Measurements from ENCODE around the gene MCU.
"Not testable (repeated sequence)": the region's sequence is repeated elsewhere in the genome, so short reads cannot be mapped to it uniquely, and the experiment has no call there.

The MCU gene

DNA sequence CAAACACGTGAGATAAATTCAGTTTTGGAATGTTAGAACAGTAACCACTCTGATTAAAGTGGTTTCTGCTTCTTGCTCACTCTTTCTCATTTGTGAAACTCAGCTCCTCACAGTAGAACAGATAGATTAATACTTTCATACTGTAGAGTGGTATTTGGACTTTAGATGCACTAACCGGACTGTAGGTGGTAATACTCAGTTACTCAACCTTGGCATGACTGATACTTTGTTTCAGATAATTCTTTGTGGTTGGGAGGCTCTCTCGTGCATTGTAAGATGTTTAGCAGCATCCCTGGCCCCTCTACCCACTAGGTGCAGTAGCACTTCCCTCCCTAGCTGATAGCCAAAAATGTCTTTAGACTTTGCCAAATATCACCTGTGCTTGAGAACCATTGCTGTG, 37.6 kb downstream of the MCU start:
- DNase-seq (ENCODE audit: low read depth, low spot score) = no peak

DNA sequence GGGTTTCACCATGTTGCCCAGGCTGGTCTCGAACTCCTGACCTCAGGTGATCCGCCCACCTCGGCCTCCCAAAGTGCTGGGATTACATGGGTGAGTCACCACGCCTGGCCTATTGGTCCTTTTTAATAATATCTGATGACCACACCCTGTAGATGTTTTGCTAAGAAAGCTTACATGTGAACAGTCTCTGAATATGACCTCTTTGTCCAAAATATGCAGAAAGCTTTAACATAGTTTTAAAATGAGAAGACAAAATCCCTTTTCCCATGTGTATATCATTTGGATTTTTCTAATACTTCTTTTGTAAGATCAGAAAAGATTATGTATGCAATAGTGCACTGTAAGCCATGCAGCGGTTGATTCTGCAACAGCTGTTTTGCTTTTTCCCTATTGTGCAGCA, 38.5 kb downstream of the MCU start:
- DNase-seq (ENCODE audit: low read depth, low spot score) = no peak

DNA sequence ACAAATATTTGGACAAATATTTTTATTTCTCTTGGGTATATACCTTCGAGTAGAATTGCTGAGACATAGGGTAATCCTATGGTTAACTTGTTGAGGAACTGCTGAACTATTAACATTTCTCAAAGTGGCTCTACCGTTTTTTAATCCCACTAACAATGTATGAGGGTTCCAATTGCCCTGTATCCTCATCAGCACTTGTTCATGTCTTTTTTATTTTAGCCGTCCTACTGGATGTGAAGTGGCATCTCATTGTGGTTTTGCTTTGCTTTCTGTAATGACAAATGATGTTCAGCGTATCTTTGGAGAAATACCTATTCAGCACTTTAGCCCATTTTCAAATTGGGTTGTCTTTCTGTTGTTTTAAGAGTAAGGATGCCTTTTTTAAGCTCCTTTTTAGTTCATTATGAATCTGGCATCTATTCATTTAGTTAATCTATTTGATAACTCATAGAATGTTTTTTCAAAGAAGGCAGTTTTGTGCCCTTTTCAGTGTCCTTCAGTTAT, 40.0 kb downstream of the MCU start:
- DNase-seq (ENCODE audit: low read depth, low spot score) = no peak

DNA sequence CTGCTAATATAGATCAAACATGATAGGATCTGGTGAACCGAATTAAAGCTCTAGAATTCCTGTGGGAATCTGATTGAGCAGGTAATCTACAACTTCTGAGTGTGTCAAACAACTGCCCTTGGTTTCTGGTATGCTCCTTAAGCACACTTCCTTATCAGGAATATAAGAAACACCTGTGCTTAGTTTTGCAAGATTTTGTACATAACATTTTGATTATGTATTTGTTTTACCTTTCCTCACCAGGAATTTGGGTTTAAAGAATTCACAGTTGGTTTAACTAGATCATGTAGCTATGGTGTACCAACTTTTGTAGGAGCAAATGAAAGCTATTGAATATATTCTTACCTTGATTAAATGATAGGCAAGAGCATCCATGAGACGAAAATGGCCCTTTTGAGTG, 40.6 kb downstream of the MCU start:
- no peak for DNase-seq (ENCODE audit: low read depth, low spot score)

DNA sequence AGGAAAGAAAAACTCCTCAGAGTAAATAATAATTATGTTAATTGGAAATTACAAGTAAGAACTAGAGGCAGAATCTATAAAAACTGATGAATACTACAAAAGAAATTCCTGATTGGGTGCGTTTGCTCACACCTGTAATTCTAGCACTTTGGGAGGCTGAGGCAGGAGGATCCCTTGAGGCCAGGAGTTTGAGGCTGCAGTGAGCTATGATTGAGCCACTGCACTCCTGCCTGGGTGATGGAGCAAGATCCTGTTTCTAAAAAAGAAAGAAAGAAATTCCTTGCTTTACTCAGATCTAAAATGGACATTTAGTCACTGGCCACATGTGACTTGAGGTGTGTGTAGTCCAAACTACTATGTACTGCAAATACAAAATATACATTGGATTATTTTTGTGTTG, 42.0 kb downstream of the MCU start:
- no peak for DNase-seq (ENCODE audit: low read depth, low spot score)

DNA sequence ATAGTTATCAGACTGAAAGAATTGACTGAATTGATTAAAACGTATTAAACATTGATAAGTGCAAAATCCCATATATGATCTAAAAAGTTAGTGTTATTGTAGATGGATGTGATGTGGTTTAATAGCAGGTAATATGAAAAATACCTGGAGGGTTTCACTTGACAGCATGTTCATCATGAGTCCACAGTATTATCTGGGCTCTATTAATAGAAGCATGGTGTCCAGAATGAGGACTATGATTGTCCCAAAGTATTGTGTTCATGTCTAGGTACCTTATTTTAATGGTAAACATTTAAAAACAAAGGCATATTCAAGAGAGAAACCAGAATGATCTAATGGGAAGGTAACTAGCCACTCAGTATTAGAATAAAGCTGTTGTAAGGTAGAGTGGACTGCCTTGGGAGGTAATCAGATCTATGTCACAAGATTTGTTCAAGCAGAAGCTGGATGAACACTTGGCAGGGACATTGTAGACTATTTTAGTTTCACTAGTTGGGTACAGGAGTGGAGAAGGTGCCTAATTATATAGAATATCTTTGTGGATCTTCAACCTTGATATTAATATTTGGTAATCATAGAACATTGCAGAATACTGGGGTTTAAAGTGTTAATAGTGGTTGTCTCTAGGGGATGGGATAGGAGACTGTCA, 43.5 kb downstream of the MCU start:
- no peak for DNase-seq (ENCODE audit: low read depth, low spot score)

DNA sequence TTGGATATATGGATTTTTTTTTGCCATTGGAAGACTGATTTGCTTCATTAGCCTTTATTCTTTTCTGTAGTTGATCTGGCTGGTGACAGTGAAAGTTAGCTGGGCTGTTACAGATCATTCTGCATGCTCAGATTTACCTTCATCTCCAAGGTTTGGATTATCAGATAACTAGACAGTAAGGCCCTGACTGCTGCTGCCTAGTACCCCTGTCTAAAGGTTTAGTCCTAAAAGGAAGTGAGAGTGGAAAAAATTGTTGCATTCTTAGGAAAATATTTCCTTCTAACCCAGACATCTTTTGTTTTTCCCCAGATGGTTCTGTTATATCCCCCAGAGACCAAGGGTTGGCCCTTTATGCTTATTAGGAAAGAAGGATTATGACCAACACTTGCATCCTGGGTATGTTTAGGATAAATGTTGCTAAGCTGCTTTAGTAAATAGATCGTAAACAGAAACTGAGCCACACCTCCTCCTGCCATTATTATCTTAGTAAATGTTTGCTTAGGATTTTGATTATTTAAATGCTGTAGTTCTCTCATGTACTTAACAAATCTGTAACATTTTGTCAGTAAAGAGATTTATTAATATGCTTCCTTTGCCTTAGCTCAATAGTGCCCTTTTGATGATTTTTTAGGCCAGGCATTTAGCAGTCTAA, 44.4 kb downstream of the MCU start:
- peak; percentile 22 for DNase-seq (ENCODE audit: low read depth, low spot score)

DNA sequence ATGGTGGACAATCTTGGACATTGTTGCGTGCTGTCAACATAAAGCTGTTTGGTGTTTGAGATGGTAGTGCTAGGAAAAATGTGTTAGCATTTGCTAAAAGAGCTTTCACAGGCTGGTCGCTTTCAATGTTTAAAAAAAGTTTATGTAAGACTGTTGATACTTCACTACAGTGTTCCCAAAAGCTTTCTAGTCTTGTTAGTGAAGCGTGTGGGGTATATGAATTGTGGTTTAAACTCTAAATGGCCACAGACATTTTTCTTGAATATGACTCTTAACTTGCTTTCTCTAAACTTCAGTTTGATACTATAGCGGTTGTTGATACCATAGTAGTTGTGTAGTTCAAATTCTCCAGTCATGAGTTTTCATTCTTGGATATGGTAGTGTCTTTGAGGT, 44.9 kb downstream of the MCU start:
- DNase-seq (ENCODE audit: low read depth, low spot score) = no peak

DNA sequence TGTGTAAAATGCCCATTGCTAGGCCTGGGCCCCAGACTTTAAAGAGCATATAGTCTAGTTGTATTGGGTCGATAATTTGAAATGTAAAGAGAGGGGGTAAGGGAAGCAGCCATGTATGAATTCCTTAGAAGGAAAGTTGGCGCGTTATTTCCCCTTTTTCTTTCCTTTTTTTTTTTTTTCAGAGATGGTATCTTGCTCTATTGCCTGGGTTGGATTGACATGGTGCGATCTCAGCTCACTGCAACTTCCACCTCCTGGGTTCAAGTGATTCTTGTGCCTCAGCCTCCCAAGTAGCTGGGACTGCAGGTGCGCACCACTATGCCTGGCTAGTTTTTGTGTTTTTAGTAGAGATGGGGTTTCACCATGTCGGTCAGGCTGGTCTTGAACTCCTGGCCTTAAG, 45.4 kb downstream of the MCU start:
- not testable (repeated sequence) for DNase-seq (ENCODE audit: low read depth, low spot score)

DNA sequence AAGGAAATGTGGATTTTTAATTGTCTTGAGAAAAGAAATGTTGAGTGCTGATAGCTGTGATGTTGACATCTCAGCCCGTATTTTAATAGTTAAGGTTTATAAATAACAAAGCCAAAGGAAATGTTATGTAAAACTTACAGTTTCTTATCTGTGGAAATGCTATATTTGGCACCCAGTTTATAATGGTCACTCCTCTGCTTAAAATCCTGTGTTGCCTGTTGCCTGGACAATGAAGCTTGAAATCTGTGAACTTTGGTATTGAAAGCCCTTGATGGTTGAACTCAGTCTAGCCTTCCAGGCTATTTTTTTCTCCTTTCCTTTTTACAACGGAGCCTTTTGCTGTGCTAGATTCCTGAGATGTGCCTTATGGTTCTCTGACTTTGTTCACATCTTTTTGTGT, 46.5 kb downstream of the MCU start:
- no peak for DNase-seq (ENCODE audit: low read depth, low spot score)

DNA sequence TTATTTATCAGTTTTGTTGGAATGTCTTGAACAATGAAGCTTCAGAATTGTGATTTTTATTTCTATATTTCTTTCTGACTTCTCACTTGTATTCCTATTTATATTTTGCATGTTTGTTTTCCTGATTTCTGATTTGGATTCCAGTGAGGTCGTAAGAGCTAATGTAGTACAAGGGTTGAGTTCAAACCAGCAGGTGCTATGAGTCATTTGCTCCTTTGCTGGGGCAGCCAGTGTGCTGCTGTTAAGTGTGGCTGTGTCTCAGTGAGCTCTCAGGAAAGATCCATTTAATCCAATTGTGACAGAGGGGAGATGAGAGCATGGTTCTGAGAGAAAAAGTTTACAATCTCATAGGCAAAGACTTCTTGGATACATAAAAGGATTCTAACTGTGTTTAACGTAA, 48.6 kb downstream of the MCU start:
- DNase-seq (ENCODE audit: low read depth, low spot score) = peak; percentile 17

DNA sequence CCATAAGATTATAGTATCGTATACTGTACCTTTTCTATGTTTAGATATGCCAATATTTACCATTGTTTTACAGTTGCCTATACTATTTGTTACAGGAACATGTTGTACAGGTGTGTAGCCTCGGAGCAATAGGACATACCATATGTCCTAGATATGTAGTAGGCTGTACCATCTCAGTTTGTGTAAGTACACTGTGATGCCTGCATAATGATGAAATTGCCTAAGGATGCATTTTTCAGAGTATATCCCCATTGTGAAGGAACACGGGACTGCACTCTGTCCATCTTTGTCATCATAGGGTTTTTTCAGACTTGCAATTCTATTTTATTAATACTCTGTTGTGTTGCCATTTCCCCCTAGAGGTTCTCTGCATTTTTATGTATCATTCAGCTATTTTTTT, 50.1 kb downstream of the MCU start:
- no peak for DNase-seq (ENCODE audit: low read depth, low spot score)

DNA sequence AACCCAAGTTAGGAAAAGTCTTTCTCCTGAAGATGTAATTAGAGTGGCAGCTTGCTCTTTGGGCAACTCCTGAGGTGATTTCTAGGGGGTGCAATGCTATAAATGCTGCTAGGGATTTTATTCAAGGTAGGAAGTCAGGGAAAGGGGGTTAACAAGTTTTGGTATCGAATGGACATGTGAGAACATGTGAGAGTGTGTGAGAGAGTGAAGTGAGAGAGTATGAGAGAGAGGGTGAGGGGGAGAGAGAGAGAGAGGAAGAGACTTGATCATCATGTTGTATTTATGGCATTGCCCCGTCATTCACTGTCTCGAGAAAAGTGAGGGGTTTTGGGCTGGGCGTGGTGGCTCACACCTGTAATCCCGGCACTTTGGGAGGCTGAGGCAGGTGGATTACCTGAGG, 50.9 kb downstream of the MCU start:
- DNase-seq (ENCODE audit: low read depth, low spot score) = no peak

DNA sequence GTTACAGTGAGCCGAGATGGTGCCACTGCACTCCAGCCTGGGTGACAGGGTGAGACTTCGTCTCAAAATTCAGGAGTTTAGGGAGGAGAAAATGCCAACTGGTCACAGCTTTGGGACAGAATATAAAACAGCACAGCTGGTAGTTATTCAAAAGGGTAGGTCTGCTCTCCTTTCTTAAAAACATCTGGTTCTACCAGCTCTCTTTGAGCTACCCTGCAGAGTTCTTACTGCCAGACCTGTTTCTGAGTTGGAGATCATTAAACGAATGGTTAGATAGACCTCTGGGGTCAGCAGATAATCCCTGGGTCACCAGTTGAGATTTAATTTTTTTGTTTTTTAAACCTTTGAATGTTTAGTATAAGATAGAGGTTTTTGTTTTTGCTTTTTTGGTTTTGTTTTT, 52.6 kb downstream of the MCU start:
- DNase-seq (ENCODE audit: low read depth, low spot score) = no peak

DNA sequence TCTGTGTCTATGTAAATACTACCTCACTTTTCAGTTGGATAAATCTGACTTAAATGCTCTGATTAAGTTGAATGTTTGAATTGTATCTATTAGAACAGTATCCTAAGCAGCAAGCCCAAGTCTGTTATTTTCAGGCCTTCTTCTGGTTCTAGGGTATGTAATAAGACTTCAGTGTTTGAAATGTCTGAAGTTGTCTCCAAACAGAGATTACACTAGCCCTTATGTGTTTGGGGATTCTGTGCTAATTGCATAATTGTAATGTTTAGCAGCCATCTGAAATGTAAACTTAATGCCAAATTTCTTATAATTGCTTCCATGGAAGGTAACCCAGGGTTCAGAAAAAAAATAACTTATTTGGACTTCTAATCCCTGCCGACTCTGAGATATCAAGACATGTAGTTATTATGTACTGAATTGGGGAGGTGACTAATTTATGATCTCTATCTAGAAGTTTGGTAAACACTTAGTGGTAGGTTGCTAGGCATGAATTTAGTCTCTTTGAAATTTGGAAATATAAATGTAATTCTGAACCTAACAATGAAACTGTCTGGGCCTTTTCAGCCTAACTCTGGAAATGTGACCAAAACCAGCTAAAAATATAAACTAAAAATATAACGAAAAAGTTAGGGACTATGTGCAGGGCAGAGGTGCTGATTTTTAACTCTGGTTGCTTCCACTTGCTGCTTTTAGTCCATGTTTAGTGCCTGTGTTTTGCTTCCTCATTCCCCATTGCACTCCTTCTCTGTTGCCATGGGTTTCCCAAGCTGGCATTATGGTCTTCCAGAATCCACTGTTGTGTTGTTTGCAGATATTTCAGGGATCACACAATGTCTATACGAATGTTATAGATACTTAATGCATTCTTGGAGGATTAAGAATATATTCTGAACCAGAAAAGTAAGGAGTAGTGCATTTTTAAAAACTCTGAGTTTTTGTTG, 54.8 kb downstream of the MCU start:
- no peak for DNase-seq (ENCODE audit: low read depth, low spot score)

DNA sequence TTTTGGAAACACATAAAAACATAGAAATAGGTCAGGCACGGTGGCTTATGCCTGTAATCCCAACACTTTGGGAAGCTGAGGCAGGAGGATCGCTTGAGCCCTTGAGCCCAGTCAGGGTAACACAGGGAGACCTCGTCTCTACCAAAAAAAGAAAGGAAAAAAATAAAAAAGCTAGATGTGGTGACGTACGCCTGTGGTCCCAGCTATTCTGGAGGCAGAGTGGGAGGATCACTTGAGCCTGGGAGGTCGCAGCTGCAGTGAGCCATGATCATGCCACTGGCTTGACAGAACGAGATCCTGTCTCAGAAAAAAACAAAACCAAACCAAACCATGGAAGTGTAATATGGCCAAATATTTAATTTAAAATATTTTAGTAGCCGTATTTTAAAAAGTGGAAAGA, 55.6 kb downstream of the MCU start:
- no peak for DNase-seq (ENCODE audit: low read depth, low spot score)

DNA sequence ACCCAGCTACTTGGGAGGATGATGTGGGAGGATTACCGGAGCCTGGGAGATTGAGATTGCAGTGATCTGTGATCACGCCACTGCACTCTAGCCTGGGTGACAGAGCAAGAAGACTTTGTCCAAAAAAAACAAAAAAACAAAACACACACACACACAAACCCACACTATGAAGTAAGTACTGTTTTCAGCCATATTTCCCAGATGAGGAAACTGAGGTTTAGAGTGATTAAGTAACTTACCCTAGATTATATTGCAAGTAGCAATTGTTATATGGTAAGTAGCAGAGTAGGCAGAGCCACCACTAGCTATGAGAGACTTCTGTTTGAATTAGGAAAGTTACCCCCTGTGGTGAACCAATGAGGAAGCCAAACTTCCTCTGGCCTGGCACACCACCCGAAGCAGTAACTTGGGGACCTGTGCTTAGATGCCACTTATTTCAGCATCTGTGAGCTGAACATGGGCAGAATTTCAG, 61.9 kb downstream of the MCU start:
- DNase-seq (ENCODE audit: low read depth, low spot score) = no peak

DNA sequence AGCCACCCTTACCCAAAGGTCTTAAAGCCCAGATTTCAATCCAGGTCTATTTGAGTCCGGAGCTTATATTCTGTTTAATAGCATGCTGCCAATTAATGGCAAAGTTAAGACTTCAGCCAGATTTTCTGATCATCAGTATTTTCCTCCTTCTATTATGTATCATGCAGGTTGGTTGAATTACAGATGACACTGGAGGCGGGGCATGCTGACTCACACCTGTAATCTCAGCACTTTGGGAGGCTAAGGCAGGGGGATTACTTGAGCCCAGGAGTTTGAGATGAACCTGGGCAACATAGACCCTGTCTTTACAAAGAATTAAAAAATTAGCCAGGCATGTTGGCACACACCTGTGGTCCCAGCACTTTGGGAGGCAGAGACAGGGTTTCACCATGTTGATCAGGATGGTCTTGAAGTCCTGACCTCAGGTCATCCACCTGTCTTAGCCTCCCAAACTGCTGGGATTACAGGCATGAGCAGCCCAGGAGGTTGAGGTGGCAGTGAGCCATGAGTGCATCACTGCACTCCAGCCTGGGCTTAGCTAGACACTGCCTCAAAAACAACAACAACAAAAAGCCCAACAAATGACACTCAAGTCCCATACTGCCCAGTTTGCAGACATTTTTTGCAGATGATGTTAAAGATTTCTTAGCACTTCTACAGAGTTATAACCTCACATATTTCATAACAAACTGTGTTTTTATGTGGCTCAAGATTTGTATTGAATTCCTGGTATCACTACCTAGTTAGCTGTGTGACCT, 62.5 kb downstream of the MCU start:
- DNase-seq (ENCODE audit: low read depth, low spot score) = no peak

DNA sequence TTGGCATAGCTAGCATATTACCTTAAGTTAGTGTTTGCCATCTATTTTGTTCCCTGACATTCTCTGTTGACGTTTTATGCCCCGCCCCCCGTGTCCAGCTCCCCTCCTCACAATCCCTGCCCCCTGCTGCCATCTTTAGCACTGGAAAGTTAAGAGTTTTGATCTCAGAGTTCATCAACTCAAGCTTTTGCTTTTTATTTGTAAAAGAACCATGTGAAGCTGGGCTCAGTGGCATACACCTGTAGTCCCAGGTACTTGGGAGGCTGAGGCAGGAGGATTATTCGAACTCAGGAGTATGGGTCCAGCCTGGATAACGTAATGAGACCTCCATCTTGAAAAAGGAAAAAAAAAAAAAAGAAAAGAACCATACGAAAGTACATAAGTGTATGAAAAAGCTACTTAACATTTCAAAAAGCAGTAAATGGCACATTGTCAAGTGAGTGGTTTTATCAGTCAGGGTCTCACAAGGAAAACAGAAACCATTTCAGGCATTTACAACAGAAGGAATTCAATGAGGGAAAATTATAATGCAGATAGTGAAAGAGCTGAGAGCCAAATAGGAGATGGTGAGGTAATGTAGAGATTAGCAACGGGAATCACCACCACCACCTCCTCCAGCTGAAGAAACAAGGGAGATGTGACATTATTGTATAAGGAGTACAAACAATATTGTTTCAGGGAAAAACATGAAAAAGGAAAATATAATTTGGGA, 64.9 kb downstream of the MCU start:
- peak; percentile 13 for DNase-seq (ENCODE audit: low read depth, low spot score)

DNA sequence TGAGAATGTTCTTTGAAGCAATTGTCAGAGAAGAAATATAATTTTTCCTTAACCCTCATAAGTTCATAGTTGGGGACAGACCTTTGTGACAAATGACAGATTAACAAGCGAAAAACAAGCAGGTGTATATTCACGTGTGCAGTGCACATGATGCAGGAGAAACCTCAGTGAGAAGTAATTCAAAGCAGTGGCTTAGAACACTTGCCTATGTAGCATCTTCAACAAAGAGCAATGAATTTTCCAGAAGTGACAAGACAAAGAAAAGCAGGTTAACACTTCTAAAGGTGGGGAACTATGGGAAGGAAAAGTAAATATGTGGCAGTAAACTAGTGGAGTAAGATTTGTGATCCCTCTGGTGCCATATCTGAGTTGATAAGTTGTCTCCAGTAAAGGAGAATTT, 65.8 kb downstream of the MCU start:
- no peak for DNase-seq (ENCODE audit: low read depth, low spot score)

DNA sequence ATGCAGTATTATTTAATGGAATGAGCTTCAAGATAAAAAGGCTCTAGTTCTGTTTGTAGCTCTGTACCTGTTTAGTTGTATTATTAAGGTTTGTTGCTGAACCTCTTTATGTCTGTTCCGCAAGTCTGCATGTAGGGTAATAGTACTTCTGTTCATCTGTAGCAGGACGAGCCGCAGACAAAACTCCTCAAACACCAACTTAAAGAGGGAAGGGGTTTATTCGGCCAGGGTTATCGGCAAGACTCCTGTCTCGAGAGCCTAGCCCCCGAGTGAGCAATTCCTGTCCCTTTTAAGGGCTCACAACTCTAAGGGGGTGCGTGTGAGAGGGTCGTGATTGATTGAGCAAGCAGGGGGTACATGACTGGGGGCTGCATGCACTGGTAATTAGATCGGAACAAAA, 67.0 kb downstream of the MCU start:
- DNase-seq (ENCODE audit: low read depth, low spot score) = not testable (repeated sequence)

All from brain pericyte (primary cell).